Measurements from ENCODE around the gene ZDHHC21.
"Not testable (repeated sequence)": the region's sequence is repeated elsewhere in the genome, so short reads cannot be mapped to it uniquely, and the experiment has no call there.

ZDHHC21 gene

DNA sequence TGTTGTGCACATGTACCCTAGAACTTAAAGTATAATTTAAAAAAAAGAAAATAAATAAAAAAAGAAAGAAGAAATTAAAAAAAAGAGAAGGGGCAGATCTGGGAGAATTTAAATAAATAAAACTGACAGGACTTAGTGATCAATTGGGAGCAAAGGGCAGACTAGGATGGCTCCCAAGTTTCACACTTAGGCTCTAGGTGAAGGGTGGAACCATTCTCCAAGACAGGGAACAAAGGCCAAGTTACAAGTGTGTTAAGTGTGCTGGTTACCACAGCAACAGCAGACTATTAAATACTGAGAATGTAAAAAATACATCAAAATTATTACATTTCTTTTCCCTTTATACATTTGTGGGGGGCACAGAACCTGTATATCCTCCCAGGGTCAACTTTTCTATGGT lies 7.1 kb downstream of the ZDHHC21 start:
- TF ChIP-seq, protein P1, sequence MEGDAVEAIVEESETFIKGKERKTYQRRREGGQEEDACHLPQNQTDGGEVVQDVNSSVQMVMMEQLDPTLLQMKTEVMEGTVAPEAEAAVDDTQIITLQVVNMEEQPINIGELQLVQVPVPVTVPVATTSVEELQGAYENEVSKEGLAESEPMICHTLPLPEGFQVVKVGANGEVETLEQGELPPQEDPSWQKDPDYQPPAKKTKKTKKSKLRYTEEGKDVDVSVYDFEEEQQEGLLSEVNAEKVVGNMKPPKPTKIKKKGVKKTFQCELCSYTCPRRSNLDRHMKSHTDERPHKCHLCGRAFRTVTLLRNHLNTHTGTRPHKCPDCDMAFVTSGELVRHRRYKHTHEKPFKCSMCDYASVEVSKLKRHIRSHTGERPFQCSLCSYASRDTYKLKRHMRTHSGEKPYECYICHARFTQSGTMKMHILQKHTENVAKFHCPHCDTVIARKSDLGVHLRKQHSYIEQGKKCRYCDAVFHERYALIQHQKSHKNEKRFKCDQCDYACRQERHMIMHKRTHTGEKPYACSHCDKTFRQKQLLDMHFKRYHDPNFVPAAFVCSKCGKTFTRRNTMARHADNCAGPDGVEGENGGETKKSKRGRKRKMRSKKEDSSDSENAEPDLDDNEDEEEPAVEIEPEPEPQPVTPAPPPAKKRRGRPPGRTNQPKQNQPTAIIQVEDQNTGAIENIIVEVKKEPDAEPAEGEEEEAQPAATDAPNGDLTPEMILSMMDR (IDR thresholded peaks at IDR 0.05; ENCODE audit: borderline replicate concordance, control extremely low read depth, extremely low read depth, insufficient read depth, missing control alignments), result no peak
- in situ Hi-C loops (cut with MboI; ENCODE audit: low sequenced_read_pairs, unreplicated experiment), result no loop called here
- no peak for DNase-seq (ENCODE audit: low spot score)

DNA sequence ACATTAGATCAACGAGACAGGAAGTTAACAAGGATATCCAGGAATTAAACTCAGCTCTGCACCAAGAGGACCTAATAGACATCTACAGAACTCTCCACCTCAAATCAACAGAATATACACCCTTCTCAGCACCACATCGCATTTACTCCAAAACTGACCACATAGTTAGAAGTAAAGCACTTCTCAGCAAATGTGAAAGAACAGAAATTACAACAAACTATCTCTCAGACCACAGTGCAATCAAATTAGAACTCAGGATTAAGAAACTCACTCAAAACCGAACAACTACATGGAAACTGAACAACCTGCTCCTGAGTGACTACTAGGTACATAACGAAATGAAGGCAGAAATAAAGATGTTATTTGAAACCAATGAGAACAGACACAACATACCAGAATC lies 10.6 kb downstream of the ZDHHC21 start:
- DNase-seq (ENCODE audit: low spot score); in situ Hi-C loops (cut with MboI; ENCODE audit: low sequenced_read_pairs, unreplicated experiment): not testable (repeated sequence)

DNA sequence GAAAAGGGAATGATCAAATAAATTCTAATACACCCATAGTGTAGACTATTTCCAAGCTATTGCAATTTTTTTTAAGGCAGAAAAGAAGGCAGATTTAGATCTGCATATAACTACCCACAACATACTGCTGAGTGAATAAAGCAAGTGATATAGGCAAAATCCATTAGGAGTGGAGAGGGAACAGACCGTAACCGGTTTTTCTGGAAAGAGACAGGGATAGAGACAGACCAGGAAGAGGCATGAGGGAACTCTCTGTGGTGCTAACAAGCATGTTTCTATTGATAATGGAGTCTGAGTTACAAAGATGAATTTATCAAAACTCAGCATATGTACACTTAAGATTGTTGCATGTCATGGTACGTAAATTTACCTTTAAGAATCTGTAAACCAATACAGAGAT lies 14.5 kb downstream of the ZDHHC21 start:
- TF ChIP-seq, protein P1 (IDR thresholded peaks at IDR 0.05; ENCODE audit: borderline replicate concordance, control extremely low read depth, extremely low read depth, insufficient read depth, missing control alignments), result no peak
- DNase-seq (ENCODE audit: low spot score), result no peak
- in situ Hi-C loops (cut with MboI; ENCODE audit: low sequenced_read_pairs, unreplicated experiment), result no loop called here

DNA sequence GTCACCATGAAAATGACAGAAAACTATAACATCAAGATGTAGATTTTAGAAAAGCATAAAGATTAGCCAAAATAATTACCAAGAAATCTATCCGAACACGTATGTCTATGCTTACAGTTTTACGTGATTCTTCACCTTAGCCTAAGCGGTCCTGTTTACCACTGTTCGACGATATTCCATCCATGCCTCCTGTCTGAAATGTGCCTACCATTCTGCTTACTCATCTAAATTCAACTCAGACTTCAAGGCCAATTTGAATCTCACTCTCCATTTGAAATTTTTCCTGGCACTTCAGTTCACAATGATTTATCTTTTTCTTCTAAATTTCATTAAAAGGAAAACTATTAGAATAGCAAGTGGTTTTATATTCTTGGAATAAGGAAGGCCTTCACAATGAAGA lies 15.4 kb downstream of the ZDHHC21 start:
- TF ChIP-seq, protein P1 (IDR thresholded peaks at IDR 0.05; ENCODE audit: borderline replicate concordance, control extremely low read depth, extremely low read depth, insufficient read depth, missing control alignments), result no peak
- in situ Hi-C loops (cut with MboI; ENCODE audit: low sequenced_read_pairs, unreplicated experiment), result no loop called here
- DNase-seq (ENCODE audit: low spot score), result no peak

DNA sequence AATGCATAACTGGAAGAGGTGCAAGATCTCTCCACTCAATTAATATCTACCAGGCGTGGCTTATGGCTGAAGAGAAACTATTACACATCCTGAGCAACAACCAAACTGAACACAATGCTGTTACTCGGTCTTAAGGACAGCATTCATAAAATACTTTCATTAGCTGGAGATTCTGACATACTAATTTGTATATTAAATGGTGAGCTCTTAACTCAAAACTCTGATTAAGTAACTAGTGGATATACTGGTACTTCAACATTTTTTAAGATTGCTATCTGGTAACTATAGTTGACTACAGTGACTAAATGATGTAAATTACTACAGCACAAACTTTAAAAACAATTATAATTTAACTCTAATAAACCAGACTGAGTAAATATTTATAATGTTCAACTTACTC lies 15.8 kb downstream of the ZDHHC21 start:
- TF ChIP-seq, protein P1 (IDR thresholded peaks at IDR 0.05; ENCODE audit: borderline replicate concordance, control extremely low read depth, extremely low read depth, insufficient read depth, missing control alignments), result no peak
- in situ Hi-C loops (cut with MboI; ENCODE audit: low sequenced_read_pairs, unreplicated experiment), result no loop called here
- DNase-seq (ENCODE audit: low spot score), result no peak

DNA sequence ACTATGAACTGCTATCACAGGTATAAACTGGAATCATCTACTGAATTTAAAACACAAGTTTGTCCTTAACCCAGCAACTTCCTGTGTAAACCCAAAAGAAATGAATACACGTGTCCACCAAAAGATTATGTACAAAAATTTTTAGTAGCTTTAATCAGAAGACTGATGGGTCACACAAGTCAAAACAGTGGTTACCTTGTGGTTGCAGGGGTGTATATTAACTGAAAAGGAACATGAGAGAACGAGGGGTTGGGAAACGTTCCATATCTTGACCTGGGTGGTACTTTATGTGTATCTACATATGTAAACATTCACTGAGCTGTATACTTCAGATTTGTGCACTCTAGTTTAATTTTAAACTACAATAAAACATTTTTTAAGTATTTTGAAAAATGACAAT lies 18.6 kb downstream of the ZDHHC21 start:
- DNase-seq (ENCODE audit: low spot score), result no peak
- TF ChIP-seq, protein P1 (IDR thresholded peaks at IDR 0.05; ENCODE audit: borderline replicate concordance, control extremely low read depth, extremely low read depth, insufficient read depth, missing control alignments), result no peak
- in situ Hi-C loops (cut with MboI; ENCODE audit: low sequenced_read_pairs, unreplicated experiment), result no loop called here

DNA sequence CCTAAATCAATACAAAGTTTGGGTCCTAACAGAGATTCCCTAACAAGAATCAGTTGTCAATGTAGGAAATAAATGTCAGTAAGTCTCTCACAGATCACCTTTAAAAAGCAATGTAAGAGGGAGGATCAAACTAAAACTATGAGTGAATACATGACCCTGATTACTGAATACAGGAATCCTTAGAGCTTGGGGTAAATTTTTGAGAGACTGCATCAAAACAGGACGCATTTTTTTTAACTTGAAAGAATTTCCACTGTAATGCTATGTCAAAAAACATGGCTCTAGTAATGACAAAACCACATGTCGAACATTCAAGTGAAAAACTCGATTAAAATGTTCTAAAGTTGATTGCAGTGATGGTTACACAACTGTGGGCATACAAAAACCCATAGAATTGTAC lies 21.9 kb downstream of the ZDHHC21 start:
- no peak for DNase-seq (ENCODE audit: low spot score)
- in situ Hi-C loops (cut with MboI; ENCODE audit: low sequenced_read_pairs, unreplicated experiment), result no loop called here
- TF ChIP-seq, protein P1 (IDR thresholded peaks at IDR 0.05; ENCODE audit: borderline replicate concordance, control extremely low read depth, extremely low read depth, insufficient read depth, missing control alignments), result no peak

Measured in GM13976 (cell line).